CD14-positive monocyte (primary cell): ENCODE data around the gene NPM3. TPM values are rescaled to one million over a fixed set of nuclear protein-coding genes. Genes with fewer than 3 reads are reported as not detected.
A peak's percentile ranks its signal among the peaks of the same experiment; 100 is the strongest.

Experiments used
- DNase-seq, 3 donors: peaks; one replicate each; pipeline ENCODE4 v3.0.0-alpha.2; 2011 to 2022
- H2AFZ ChIP-seq: 2 replicates; pipeline ENCODE4 v1.6.0; 2012; ENCODE audit warnings: mild to moderate bottlenecking, low read depth, low read length, inconsistent platforms; ENCODE audit not compliant: insufficient read depth, poor library complexity, severe bottlenecking
- H3K27ac ChIP-seq, 2 donors: 1 replicate in 1 of 2; 2 replicates in 1 of 2; pipeline ENCODE4 v1.5.1; 2012 to 2013; ENCODE audit warnings: low read length in 2 of 2, control low read depth in 1 of 2, inconsistent platforms in 1 of 2, low read depth in 1 of 2, mild to moderate bottlenecking in 1 of 2
- H3K27me3 ChIP-seq, 2 donors: one replicate each; pipeline versions ENCODE4 v1.6.0 to v1.6.1; 2011 to 2013; ENCODE audit warnings: low read length in 2 of 2; ENCODE audit not compliant: control insufficient read depth in 2 of 2, insufficient read depth in 2 of 2
- H3K36me3 ChIP-seq, 2 donors: replicated peaks in 1 of 2; 1 replicate in 1 of 2; 2 replicates in 1 of 2; pipeline versions ENCODE4 v1.5.1 to v1.6.1; 2012 to 2013; ENCODE audit warnings: low read length in 2 of 2, control low read depth in 1 of 2, inconsistent platforms in 1 of 2, mild to moderate bottlenecking in 1 of 2; ENCODE audit not compliant: insufficient read depth in 2 of 2, control insufficient read depth in 1 of 2
- H3K4me1 ChIP-seq, 2 donors: 1 replicate in 1 of 2; 2 replicates in 1 of 2; pipeline versions ENCODE4 v1.5.1 to v1.6.1; 2012 to 2013; ENCODE audit warnings: low read length in 2 of 2, control low read depth in 1 of 2, inconsistent platforms in 1 of 2, mild to moderate bottlenecking in 1 of 2, moderate library complexity in 1 of 2; ENCODE audit not compliant: insufficient read depth in 2 of 2, control insufficient read depth in 1 of 2
- H3K4me2 ChIP-seq: replicated peaks from 2 replicates; pipeline ENCODE3; 2012; ENCODE audit warnings: low read length, moderate library complexity, mild to moderate bottlenecking; ENCODE audit not compliant: poor library complexity, severe bottlenecking; ENCODE audit errors: extremely low read depth
- H3K4me3 ChIP-seq, 3 experiments: fragments of 200-600 bp in 1 of 3; sonication (generic) in 1 of 3; replicated peaks in 1 of 3; 1 replicate in 2 of 3; 2 replicates in 1 of 3; pipeline ENCODE4 v1.5.1; 2011 to 2013; ENCODE audit warnings: low read length in 3 of 3, mild to moderate bottlenecking in 3 of 3, control low read depth in 2 of 3, low read depth in 2 of 3, inconsistent platforms in 1 of 3, moderate library complexity in 1 of 3
- H3K79me2 ChIP-seq: 2 replicates; pipeline ENCODE4 v1.6.0; 2012; ENCODE audit warnings: mild to moderate bottlenecking, control low read depth, inconsistent platforms, low read length, moderate library complexity; ENCODE audit not compliant: insufficient read depth
- H3K9ac ChIP-seq: 2 replicates; pipeline ENCODE4 v1.6.0; 2017; ENCODE audit warnings: low read length, mild to moderate bottlenecking; ENCODE audit not compliant: insufficient read depth, poor library complexity, severe bottlenecking
- H3K9me3 ChIP-seq, 2 donors: replicated peaks in 1 of 2; 1 replicate in 1 of 2; 2 replicates in 1 of 2; pipeline versions ENCODE4 v1.5.1 to v1.6.1; 2012 to 2013; ENCODE audit warnings: low read length in 2 of 2, control low read depth in 1 of 2; ENCODE audit not compliant: control insufficient read depth in 1 of 2, insufficient read depth in 1 of 2
- H4K20me1 ChIP-seq: 2 replicates; pipeline ENCODE4 v1.6.0; 2012; ENCODE audit warnings: mild to moderate bottlenecking, low read length, control low read depth, moderate library complexity; ENCODE audit not compliant: insufficient read depth
- H3K27ac Mint-ChIP-seq, 7 donors: one replicate each; pipeline ENCODE4 v1.8.0; 2020; ENCODE audit warnings: mild to moderate bottlenecking in 7 of 7, mixed read lengths in 7 of 7, moderate library complexity in 6 of 7, inconsistent platforms in 2 of 7
- H3K27me3 Mint-ChIP-seq, 3 donors: one replicate each; pipeline ENCODE4 v1.8.0; 2021 to 2022; ENCODE audit warnings: low read depth in 3 of 3, mild to moderate bottlenecking in 3 of 3, mixed read lengths in 3 of 3, moderate library complexity in 3 of 3, inconsistent platforms in 1 of 3
- H3K36me3 Mint-ChIP-seq, 2 donors: one replicate each; pipeline ENCODE4 v1.8.0; 2020; ENCODE audit warnings: mixed read lengths in 2 of 2, inconsistent platforms in 1 of 2, mild to moderate bottlenecking in 1 of 2
- H3K4me1 Mint-ChIP-seq: one replicate; pipeline ENCODE4 v1.8.0; 2020; ENCODE audit warnings: mild to moderate bottlenecking, mixed read lengths
- H3K4me3 Mint-ChIP-seq, 2 donors: one replicate each; pipeline ENCODE4 v1.8.0; 2020; ENCODE audit warnings: mild to moderate bottlenecking in 2 of 2, mixed read lengths in 2 of 2, moderate library complexity in 1 of 2
- H3K9me3 Mint-ChIP-seq, 7 donors: one replicate each; pipeline ENCODE4 v1.8.0; 2020 to 2022; ENCODE audit warnings: mixed read lengths in 7 of 7, mild to moderate bottlenecking in 6 of 7, moderate library complexity in 6 of 7, inconsistent platforms in 2 of 7
- CTCF ChIP-seq: fragments of 200-600 bp; IDR thresholded peaks from one replicate; pipeline ENCODE4 v1.8.0; 2022; ENCODE audit warnings: antibody characterized with exemption, mild to moderate bottlenecking
- WGBS: methylation state at CpG from one replicate; pipeline ENCODE4 v1.1.5; 2013; ENCODE audit warnings: missing lambda C conversion rate; ENCODE audit not compliant: insufficient coverage; 5-methylcytosine and 5-hydroxymethylcytosine counted together
- intact Hi-C, 2 donors: fragments of 100-400 bp; cut with micrococcal nuclease; formaldehyde crosslinking; loops; one replicate each; pipeline versions ENCODE4 v1.15.0 to v1.15.1; 2023
- polyA plus RNA-seq, 3 donors: library from polyadenylated mRNA; depleted of rRNA in 1 of 3; unstranded in 2 of 3; stranded (reverse) in 1 of 3; fragments of 300-500 nt in 2 of 3; fragments of >200 nt in 1 of 3; fragmentation: Illumina TruSeq in 2 of 3; gene quantifications; 1 replicate in 2 of 3; 2 replicates in 1 of 3; pipeline ENCODE4 v1.2.3, GENCODE V29; 2012 to 2021

The NPM3 gene
- polyA plus RNA-seq, 3 donors = 1.2 to 8.1 (median 3.8) TPM

GRCh38 chr10:101772017-101772894, 11.0 kb downstream of the NPM3 start:
- no peak overlapping the region for H3K9ac ChIP-seq
- no peaks in the 10 kb centered on the region for H3K79me2 ChIP-seq
- no peak for TF ChIP-seq CTCF
- no peak overlapping the region for H2AFZ ChIP-seq
- Mint-ChIP-seq H3K27ac (no peak overlapping the region), H3K9me3 (peaks cover 0 to 11% (median 3%) of the 10 kb centered on the region in 7 donors), H3K27me3 (peaks cover 72 to 94% (median 81%) of the 10 kb centered on the region in 3 donors), H3K4me1 (peaks cover 7% of the 10 kb centered on the region), H3K4me3 (peak overlapping the region in 1 of 2 donors; percentile 30), H3K36me3 (peaks cover 0 to under 1% of the 10 kb centered on the region in 2 donors)
- no peak overlapping the region for H3K4me2 ChIP-seq
- H4K20me1 ChIP-seq = no peaks in the 10 kb centered on the region
- intact Hi-C loops = loop anchor here in 1 of 2 donors (10.0 kb wide), 1 partner anchor 557 kb away; no protein-coding TSS in a partner anchor
- H3K9me3 ChIP-seq = peaks cover 0 to 20% of the 10 kb centered on the region in 2 donors
- H3K4me1 ChIP-seq = no peaks in the 10 kb centered on the region
- 80% methylated on average over 5 of the region's 6 CpGs for WGBS
- no peak for DNase-seq
- peaks cover 39 to 79% of the 10 kb centered on the region in 2 donors for H3K27me3 ChIP-seq
- H3K4me3 ChIP-seq = no peak overlapping the region
- H3K36me3 ChIP-seq = no peaks in the 10 kb centered on the region
- H3K27ac ChIP-seq = no peak overlapping the region

GRCh38 chr10:101771380-101771779, 11.9 kb downstream of the NPM3 start:
- Mint-ChIP-seq H3K27ac (no peak overlapping the region), H3K4me1 (peaks cover 7% of the 10 kb centered on the region), H3K9me3 (peaks cover 0 to 4% (median 3%) of the 10 kb centered on the region in 7 donors), H3K4me3 (peak overlapping the region in 1 of 2 donors; percentile 17), H3K27me3 (peaks cover 70 to 94% (median 77%) of the 10 kb centered on the region in 3 donors), H3K36me3 (no peaks in the 10 kb centered on the region)
- intact Hi-C loops = loop anchor here in 1 of 2 donors (10.0 kb wide), 1 partner anchor 557 kb away; no protein-coding TSS in a partner anchor
- H3K27ac ChIP-seq = no peak overlapping the region
- no peak for TF ChIP-seq CTCF
- H3K79me2 ChIP-seq = no peaks in the 10 kb centered on the region
- no peak for DNase-seq
- peaks cover 33 to 77% of the 10 kb centered on the region in 2 donors for H3K27me3 ChIP-seq
- H3K4me2 ChIP-seq = no peak overlapping the region
- H2AFZ ChIP-seq = no peak overlapping the region
- no peaks in the 10 kb centered on the region for H3K4me1 ChIP-seq
- no peaks in the 10 kb centered on the region for H3K36me3 ChIP-seq
- peaks cover 0 to 15% of the 10 kb centered on the region in 2 donors for H3K9me3 ChIP-seq
- H4K20me1 ChIP-seq = no peaks in the 10 kb centered on the region
- H3K4me3 ChIP-seq = no peak overlapping the region
- 89% methylated on average over 10 of the region's 10 CpGs for WGBS
- no peak overlapping the region for H3K9ac ChIP-seq
